Left ventricle myocardium inferior (tissue), 1 donor: ENCODE measurements around the gene AIG1. TPM values are rescaled to one million over a fixed set of nuclear protein-coding genes. Genes with fewer than 3 reads are reported as not detected.

Experiments
- DNase-seq: peaks from one replicate; pipeline ENCODE4 v3.0.0-alpha.2; 2020
- H3K27ac ChIP-seq: fragments of 200-600 bp; replicated peaks from 2 replicates; pipeline ENCODE4 v1.8.0; 2021
- H3K27me3 ChIP-seq: fragments of 200-600 bp; 2 replicates; pipeline ENCODE4 v1.8.0; 2021; ENCODE audit warnings: low read depth
- H3K36me3 ChIP-seq: fragments of 200-600 bp; 2 replicates; pipeline ENCODE4 v1.8.0; 2021
- H3K4me1 ChIP-seq: fragments of 200-600 bp; 2 replicates; pipeline ENCODE4 v1.8.0; 2021
- H3K4me3 ChIP-seq: fragments of 200-600 bp; 2 replicates; pipeline ENCODE4 v1.8.0; 2021; ENCODE audit warnings: mild to moderate bottlenecking, moderate library complexity
- H3K9me3 ChIP-seq: fragments of 200-600 bp; replicated peaks from 2 replicates; pipeline ENCODE4 v1.8.0; 2021
- CTCF ChIP-seq: fragments of 200-600 bp; IDR thresholded peaks from 2 replicates; pipeline ENCODE4 v1.8.0; 2021; ENCODE audit warnings: antibody characterized with exemption, mild to moderate bottlenecking, borderline replicate concordance
- intact Hi-C: fragments of 100-400 bp; cut with micrococcal nuclease; formaldehyde crosslinking; loops from one replicate; pipeline ENCODE4 v1.11.0; 2022
- total RNA-seq: library from RNA; stranded (reverse); fragmentation: NEBNext Ultra II Directional; extraction: Animal tissue kit (Norgen Biotek cat#: 25700); gene quantifications from one replicate; pipeline ENCODE4 v1.2.1, GENCODE V29; 2021
- donor health status: DM: no; HTN: yes; CAD: no; lungs with severe emphysema.

AIG1 gene
- total RNA-seq, 1 donor from 2014 or later, result 76.5 TPM

GRCh38 chr6:143050509-143050908, 10.2 kb upstream of the AIG1 start:
- Histone ChIP-seq H3K36me3 (no peaks in the 10 kb centered on the region), H3K4me1 (no peaks in the 10 kb centered on the region), H3K27ac (no peak overlapping the region), H3K27me3 (no peaks in the 10 kb centered on the region), H3K4me3 (no peak overlapping the region), H3K9me3 (peaks cover 7% of the 10 kb centered on the region)
- intact Hi-C loops, result no loop called here
- TF ChIP-seq CTCF, result no peak
- no peak for DNase-seq

GRCh38 chr6:143052282-143052681, 8.4 kb upstream of the AIG1 start:
- intact Hi-C loops, result no loop called here
- no peak for TF ChIP-seq CTCF

DNA sequence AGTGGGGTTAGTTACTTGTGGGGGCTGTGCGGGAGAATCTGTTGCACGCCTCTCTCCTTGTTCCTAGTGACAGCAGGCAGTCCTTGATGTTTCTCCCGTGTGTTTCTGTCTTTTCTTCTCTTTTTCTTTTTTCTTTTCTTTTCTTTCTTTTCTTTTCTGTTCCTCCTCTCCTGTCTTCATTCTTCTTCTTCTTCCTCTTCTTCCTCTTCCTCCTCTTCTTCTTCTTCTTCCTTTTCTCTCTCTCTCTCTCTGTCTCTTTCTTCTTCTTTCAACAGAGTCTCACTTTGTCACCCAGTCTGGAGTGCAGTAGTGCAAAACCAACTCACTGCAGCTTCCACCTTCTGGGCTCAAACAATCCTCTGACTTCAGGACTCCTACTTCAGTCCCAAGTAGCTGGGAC, 6.8 kb upstream of the AIG1 start:
- no peaks in the 10 kb centered on the region for H3K4me1 ChIP-seq
- intact Hi-C loops, result no loop called here
- H3K9me3 ChIP-seq, result no peaks in the 10 kb centered on the region
- TF ChIP-seq CTCF, result no peak
- H3K27ac ChIP-seq, result no peak overlapping the region
- no peaks in the 10 kb centered on the region for H3K36me3 ChIP-seq
- H3K27me3 ChIP-seq, result no peaks in the 10 kb centered on the region
- no peak for DNase-seq
- no peak overlapping the region for H3K4me3 ChIP-seq

More at GRCh38 chr6:143052282-143052681, 8.4 kb upstream of the AIG1 start:
- no peak for DNase-seq
- H3K27me3 ChIP-seq, result no peaks in the 10 kb centered on the region
- H3K9me3 ChIP-seq, result peaks cover 7% of the 10 kb centered on the region
- H3K27ac ChIP-seq, result no peak overlapping the region
- no peaks in the 10 kb centered on the region for H3K36me3 ChIP-seq
- no peak overlapping the region for H3K4me3 ChIP-seq
- H3K4me1 ChIP-seq, result no peaks in the 10 kb centered on the region

DNA sequence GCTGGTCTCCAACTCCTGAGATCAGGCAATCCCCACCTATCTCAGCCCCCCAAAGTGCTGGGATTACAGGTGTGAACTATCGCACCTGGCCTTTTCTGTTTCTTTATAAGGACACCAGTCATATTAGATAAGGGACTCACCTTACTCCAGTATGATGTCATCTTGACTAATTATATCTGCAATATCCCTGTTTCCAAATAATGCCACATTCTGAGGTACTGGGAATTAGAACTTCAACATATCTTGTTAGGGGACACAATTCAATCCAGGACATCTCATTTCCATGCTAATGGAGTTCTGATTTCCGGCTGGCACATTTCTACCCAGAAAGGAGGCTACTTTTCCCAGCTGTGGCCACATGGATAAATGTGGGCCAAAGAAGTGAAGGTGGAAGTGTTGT, 6.4 kb upstream of the AIG1 start:
- TF ChIP-seq CTCF, result no peak
- Histone ChIP-seq H3K4me1 (peaks cover 2% of the 10 kb centered on the region), H3K27me3 (no peaks in the 10 kb centered on the region), H3K36me3 (no peaks in the 10 kb centered on the region), H3K27ac (no peak overlapping the region), H3K9me3 (no peaks in the 10 kb centered on the region), H3K4me3 (no peak overlapping the region)
- intact Hi-C loops, result no loop called here
- no peak for DNase-seq

GRCh38 chr6:143055213-143055612, 5.5 kb upstream of the AIG1 start:
- intact Hi-C loops, result no loop called here
- H3K27ac ChIP-seq, result no peak overlapping the region
- no peak for DNase-seq
- peaks cover 11% of the 10 kb centered on the region for H3K4me1 ChIP-seq
- no peak for TF ChIP-seq CTCF
- no peaks in the 10 kb centered on the region for H3K27me3 ChIP-seq
- H3K9me3 ChIP-seq, result no peaks in the 10 kb centered on the region
- H3K4me3 ChIP-seq, result no peak overlapping the region
- H3K36me3 ChIP-seq, result no peaks in the 10 kb centered on the region

DNA sequence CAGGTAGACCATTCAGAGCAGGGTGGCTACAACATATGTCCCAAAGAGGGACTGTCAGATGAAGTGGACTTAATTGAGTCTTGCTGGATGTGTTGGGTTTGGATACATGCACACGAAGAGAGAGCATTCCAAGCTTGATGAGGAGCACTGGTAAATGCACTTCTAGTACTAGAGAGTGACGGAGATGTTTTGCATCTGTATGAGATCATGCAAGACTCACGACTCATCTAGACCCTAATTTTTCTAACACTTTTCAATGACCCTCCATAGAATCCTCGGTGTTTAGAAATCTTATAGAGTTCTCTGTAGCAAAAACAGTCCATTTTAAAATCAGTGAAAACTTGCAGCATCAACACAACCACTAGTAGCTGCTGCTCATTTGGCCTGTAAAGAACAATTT, 4.8 kb upstream of the AIG1 start:
- intact Hi-C loops, result no loop called here
- H3K4me3 ChIP-seq, result no peak overlapping the region

More for the DNA sequence above, 4.8 kb upstream of the AIG1 start:
- H3K4me1 ChIP-seq, result peaks cover 14% of the 10 kb centered on the region
- DNase-seq, result no peak
- no peak for TF ChIP-seq CTCF
- no peak overlapping the region for H3K27ac ChIP-seq
- H3K36me3 ChIP-seq, result no peaks in the 10 kb centered on the region
- no peaks in the 10 kb centered on the region for H3K9me3 ChIP-seq
- H3K27me3 ChIP-seq, result no peaks in the 10 kb centered on the region
